K562 treated with DMSO at 1 percent for 24 hours (cell line): ENCODE measurements around the gene LEF1. TPM values are rescaled to one million over a fixed set of nuclear protein-coding genes. Genes with fewer than 3 reads are reported as not detected.

Experiments used
- total RNA-seq: library from RNA; unstranded; fragments of 300-600 nt; gene quantifications from 2 replicates; pipeline ENCODE4 v1.2.3, GENCODE V29; 2022; ENCODE audit warnings: low read depth; ENCODE audit not compliant: insufficient read depth

LEF1 gene
- total RNA-seq, result 7.1 and 7.7 TPM in 2 replicates

DNA sequence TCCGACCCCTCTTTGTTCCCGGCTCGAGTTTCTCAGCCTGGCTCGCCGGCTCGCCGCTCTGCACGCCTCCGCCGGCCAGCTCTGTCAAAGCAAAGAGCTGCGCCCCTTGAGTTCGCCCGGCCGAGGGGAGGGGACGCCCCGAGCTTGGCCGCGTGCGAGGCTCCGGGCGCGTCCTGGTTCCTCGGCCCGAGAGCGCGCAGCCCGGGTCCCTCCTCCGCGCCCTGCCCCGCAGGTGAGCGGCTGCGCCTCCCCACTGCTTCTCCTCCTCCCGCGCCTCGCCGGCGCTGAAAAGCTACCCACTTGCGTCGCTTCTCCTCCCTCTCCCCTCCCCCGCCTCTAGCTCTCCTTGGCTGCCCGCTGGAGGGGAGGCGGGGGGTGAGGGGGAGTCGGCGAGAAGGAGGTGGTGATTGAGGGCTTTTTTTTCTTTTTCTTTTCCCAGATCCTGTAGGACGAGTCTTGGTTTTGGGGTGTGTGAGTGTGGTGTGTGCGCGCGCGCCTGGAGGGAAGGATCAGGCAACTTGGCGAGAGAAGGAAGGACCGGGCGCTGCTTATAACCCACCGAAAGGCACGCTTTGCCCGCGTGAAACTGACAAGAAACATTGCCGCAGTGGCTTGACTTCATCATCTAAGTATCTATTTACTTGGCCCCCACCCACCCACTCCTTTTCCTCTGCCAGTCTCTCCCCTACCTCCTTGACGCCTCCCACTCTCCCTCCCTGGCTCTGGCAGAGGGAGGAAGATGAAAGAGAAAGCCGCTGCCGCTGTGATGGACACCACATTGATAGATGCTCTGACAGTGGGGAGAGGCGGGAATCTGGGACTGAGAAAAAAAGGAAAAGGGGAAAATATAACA lies at the start of gene LEF1:
Gene LEF1, minus strand, starts transcription at position 262 of the 853 bp plus-strand sequence. CDS start 1,165 bp downstream, outside the sequence.

Other genes with a start within 250 kb of the LEF1 start
- 0.34 and 0.42 TPM in 2 replicates for gene CYP2U1, start 237.4 kb downstream of the LEF1 start, total RNA-seq
- 42.7 and 48.3 TPM in 2 replicates for gene HADH, start 179.0 kb downstream of the LEF1 start, total RNA-seq